ENCODE data around the gene SH3BP1. TPM values are rescaled to one million over a fixed set of nuclear protein-coding genes. Genes with fewer than 3 reads are reported as not detected.
"Not testable (repeated sequence)": the region's sequence is repeated elsewhere in the genome, so short reads cannot be mapped to it uniquely, and the experiment has no call there.

The SH3BP1 gene, protein sequence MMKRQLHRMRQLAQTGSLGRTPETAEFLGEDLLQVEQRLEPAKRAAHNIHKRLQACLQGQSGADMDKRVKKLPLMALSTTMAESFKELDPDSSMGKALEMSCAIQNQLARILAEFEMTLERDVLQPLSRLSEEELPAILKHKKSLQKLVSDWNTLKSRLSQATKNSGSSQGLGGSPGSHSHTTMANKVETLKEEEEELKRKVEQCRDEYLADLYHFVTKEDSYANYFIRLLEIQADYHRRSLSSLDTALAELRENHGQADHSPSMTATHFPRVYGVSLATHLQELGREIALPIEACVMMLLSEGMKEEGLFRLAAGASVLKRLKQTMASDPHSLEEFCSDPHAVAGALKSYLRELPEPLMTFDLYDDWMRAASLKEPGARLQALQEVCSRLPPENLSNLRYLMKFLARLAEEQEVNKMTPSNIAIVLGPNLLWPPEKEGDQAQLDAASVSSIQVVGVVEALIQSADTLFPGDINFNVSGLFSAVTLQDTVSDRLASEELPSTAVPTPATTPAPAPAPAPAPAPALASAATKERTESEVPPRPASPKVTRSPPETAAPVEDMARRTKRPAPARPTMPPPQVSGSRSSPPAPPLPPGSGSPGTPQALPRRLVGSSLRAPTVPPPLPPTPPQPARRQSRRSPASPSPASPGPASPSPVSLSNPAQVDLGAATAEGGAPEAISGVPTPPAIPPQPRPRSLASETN
- 15.1 and 25.0 TPM in 2 replicates for total RNA-seq

GRCh38 chr22:37639070-37639760, at the start of gene SH3BP1:
SH3BP1 (plus strand) TSS chr22:37639669; CDS start chr22:37639788, 119 bp downstream.
- DNase-seq (ENCODE audit: low read depth): no peak
- peak within 1 kb of the TSS; percentile 55 for H3K4me3 ChIP-seq (ENCODE audit: low read depth, low read length)
- TF ChIP-seq CTCF (conservative IDR thresholded peaks at IDR 0.05; ENCODE audit: low read depth, low read length): no peak

- not testable (repeated sequence) for DNase-seq (ENCODE audit: low read depth); H3K4me3 ChIP-seq (ENCODE audit: low read depth, low read length)
Observed at GRCh38 chr22:37591081-37591480, 48.4 kb upstream of the SH3BP1 start.

DNA sequence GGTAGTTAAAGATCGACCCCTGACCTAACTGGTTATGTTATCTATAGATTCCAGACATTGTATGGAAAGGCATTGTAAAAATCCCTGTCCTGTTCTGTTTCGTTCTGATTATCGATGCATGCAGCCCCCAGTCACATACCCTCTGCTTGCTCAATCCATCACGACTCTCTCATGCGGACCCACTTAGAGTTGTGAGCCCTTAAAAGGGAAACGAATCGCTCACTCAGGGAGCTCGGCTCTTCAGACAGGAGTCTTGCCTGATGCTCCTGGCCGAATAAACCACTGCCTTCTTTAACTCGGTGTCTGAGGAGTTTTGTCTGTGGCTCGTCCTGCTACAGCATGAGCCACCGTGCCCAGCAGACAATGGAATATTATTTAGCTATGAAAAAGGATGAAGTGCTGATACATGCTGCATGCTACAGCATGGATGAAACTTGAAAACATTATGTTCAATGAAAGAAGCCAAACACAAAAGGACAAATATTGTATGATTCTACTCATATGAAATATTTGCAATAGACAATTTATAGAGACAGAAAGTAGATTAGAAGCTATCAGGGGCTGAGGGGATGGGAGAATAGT, 47.6 kb upstream of the SH3BP1 start:
- no peak overlapping the region for H3K4me3 ChIP-seq (ENCODE audit: low read depth, low read length)
- TF ChIP-seq CTCF (conservative IDR thresholded peaks at IDR 0.05; ENCODE audit: low read depth, low read length): no peak
- DNase-seq (ENCODE audit: low read depth): no peak

DNA sequence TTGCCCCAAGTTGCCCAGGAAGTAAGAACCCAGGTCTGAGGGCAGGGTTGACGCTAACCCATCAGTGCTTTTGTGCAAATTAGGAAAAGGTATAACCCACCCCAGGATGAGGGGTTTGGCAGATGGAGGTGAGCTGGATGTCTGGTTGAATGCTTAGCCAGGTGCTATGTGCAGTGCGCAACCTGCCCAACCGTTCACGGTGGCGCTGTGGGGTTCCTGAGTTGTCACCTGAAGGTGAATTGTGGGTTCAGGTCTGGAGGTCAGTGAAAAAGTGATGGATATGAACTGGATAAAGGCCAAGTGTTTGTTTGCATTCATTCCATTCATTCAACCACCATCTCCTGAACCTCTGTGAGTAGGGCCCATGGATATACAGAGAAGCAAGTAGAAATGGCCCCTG, 45.2 kb upstream of the SH3BP1 start:
- DNase-seq (ENCODE audit: low read depth): no peak
- no peak for TF ChIP-seq CTCF (conservative IDR thresholded peaks at IDR 0.05; ENCODE audit: low read depth, low read length)
- H3K4me3 ChIP-seq (ENCODE audit: low read depth, low read length): no peak overlapping the region

DNA sequence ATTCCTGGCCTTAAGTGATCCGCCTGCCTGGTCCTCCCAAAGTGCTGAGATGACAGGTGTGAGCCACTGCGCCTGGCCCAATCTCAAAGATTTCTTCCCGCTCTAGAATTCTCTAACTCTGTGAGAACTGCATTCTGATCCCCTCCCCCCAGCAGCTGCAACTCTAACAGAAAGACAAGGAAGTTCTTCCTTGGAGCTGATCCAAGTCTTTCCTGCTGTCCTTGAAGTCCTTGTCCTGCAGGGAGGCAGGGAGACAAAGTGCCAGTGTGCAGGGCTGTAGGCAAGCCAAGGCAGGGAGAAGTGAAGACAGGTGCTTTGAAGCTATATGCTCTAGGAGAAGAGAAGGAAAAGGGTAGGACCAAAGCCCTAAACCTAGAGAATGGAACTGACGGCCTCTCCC, 40.3 kb upstream of the SH3BP1 start:
- no peak for DNase-seq (ENCODE audit: low read depth)
- no peak for TF ChIP-seq CTCF (conservative IDR thresholded peaks at IDR 0.05; ENCODE audit: low read depth, low read length)
- H3K4me3 ChIP-seq (ENCODE audit: low read depth, low read length): no peak overlapping the region

GRCh38 chr22:37601203-37601539, 38.3 kb upstream of the SH3BP1 start:
- no peak for TF ChIP-seq CTCF (conservative IDR thresholded peaks at IDR 0.05; ENCODE audit: low read depth, low read length)
- peak overlapping the region; percentile 1 for H3K4me3 ChIP-seq (ENCODE audit: low read depth, low read length)
- DNase-seq (ENCODE audit: low read depth): no peak

Data from epithelial cell of proximal tubule (primary cell).